Spleen (tissue), 11 donors: ENCODE data around the gene CYP3A4. TPM values are rescaled to one million over a fixed set of nuclear protein-coding genes. Genes with fewer than 3 reads are reported as not detected.

ENCODE experiments used
- DNase-seq: peaks from one replicate; pipeline ENCODE4 v3.0.0-alpha.2; 2020
- H3K27ac ChIP-seq, 8 donors: fragments of 200-600 bp; sonication (generic) in 7 of 8; 1 replicate in 4 of 8; 2 replicates in 4 of 8; pipeline versions ENCODE4 v1.5.0 to v1.8.0; 2016 to 2021; ENCODE audit warnings: inconsistent platforms in 4 of 8, mild to moderate bottlenecking in 4 of 8, moderate library complexity in 1 of 8
- H3K27me3 ChIP-seq, 7 donors: fragments of 200-600 bp; sonication (generic) in 6 of 7; replicated peaks in 1 of 7; 1 replicate in 4 of 7; 2 replicates in 3 of 7; pipeline versions ENCODE4 v1.5.0 to v1.8.0; 2016 to 2021; ENCODE audit warnings: inconsistent platforms in 3 of 7, mild to moderate bottlenecking in 1 of 7
- H3K36me3 ChIP-seq, 6 donors: fragments of 200-600 bp; sonication (generic) in 5 of 6; 1 replicate in 4 of 6; 2 replicates in 2 of 6; pipeline versions ENCODE4 v1.5.0 to v1.8.0; 2016 to 2021; ENCODE audit warnings: inconsistent platforms in 2 of 6
- H3K4me1 ChIP-seq, 6 donors: fragments of 200-600 bp; sonication (generic) in 5 of 6; 1 replicate in 3 of 6; 2 replicates in 3 of 6; pipeline versions ENCODE4 v1.5.0 to v1.8.0; 2016 to 2021; ENCODE audit warnings: inconsistent platforms in 3 of 6
- H3K4me3 ChIP-seq, 8 donors: fragments of 200-600 bp; sonication (generic) in 7 of 8; 1 replicate in 4 of 8; 2 replicates in 4 of 8; pipeline versions ENCODE4 v1.5.0 to v1.8.0; 2016 to 2021; ENCODE audit warnings: inconsistent platforms in 4 of 8, mild to moderate bottlenecking in 4 of 8, moderate library complexity in 2 of 8
- H3K9me3 ChIP-seq, 8 donors: fragments of 200-600 bp; sonication (generic) in 7 of 8; 1 replicate in 4 of 8; 2 replicates in 4 of 8; pipeline versions ENCODE4 v1.5.0 to v1.8.0; 2016 to 2021; ENCODE audit warnings: inconsistent platforms in 4 of 8
- POLR2A ChIP-seq, 3 donors: fragments of 450-650 bp; IDR thresholded peaks; one replicate each; pipeline ENCODE4 v1.5.1; 2017; ENCODE audit warnings: antibody characterized with exemption in 3 of 3, mild to moderate bottlenecking in 1 of 3
- POLR2AphosphoS5 ChIP-seq, 3 donors: sonication (generic); formaldehyde crosslinking; IDR thresholded peaks; one replicate each; pipeline ENCODE4 v1.5.1; 2017; ENCODE audit warnings: antibody characterized with exemption in 3 of 3
- WGBS, 5 donors: extraction: QIAGEN DNeasy Blood & Tissue Kit in 3 of 5; methylation state at CpG; one replicate each; pipeline versions ENCODE4 v1.1.5 to v1.1.7; 2013 to 2018; 5-methylcytosine and 5-hydroxymethylcytosine counted together
- intact Hi-C: fragments of 100-400 bp; cut with DNase I; formaldehyde crosslinking; loops from one replicate; pipeline ENCODE4 v1.15.0; 2023; ENCODE audit warnings: low total_unique reads
- polyA plus RNA-seq, 3 donors: library from polyadenylated mRNA; stranded (reverse); fragments of 200-250 nt; gene quantifications; one replicate each; pipeline ENCODE4 v1.2.1, GENCODE V29; 2013
- total RNA-seq, 7 donors: library from RNA; depleted of rRNA in 3 of 7; stranded (reverse); fragments of >200 nt in 3 of 7; fragmentation: NEBNext Ultra II Directional in 4 of 7; extraction: Animal tissue kit (Norgen Biotek cat#: 25700) in 4 of 7; gene quantifications; one replicate each; pipeline versions ENCODE4 v1.1.0 to v1.2.1, GENCODE V29; 2016 to 2021
- TF ChIP-seq, protein P1 (sequence below), 11 experiments: fragments of 200-600 bp in 7 of 11; fragments of 450-650 bp in 4 of 11; sonication (generic) in 4 of 11; IDR thresholded peaks in 8 of 11; conservative IDR thresholded peaks in 3 of 11; 1 replicate in 7 of 11; 2 replicates in 4 of 11; pipeline versions ENCODE4 v1.4.0 to v1.8.0; 2016 to 2021; ENCODE audit warnings: antibody characterized with exemption in 11 of 11, inconsistent platforms in 4 of 11, mild to moderate bottlenecking in 1 of 11
- donor health status: healthy with polysubstance abuse.
- donor health status: DM: no; HTN: no; CAD: no; lungs with moderate emphysema.
- donor health status: DM: no; HTN: no; CAD: no.
- donor health status: Bipolar disorder and iron deficiency.
- donor health status: healthy.
- donor health status: DM: no; HTN: no; CAD: no.
- donor health status: DM: yes; HTN: yes; CAD: no.

CYP3A4 gene
- total and polyA plus RNA-seq, 10 donors: not detected

DNA sequence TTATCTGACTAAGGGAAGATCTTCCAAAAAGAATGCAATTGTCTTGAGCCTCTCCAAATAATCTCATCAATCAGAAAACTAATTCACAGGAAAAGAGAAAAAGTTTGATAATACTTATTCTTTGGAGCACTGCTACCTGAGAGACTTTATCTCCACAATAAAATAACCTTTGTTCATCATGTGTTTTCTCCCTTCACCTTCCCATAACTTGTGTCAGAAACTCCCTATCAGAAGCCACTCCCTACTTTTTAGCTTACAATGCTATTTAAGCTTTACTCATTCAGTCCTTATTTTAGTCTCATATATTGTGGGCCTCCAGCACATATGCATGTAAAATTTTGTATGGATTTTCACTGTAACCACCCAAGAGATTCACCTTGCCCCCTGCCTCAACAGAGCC lies 44.8 kb upstream of the CYP3A4 start:
- Histone ChIP-seq H3K9me3 (no peaks in the 10 kb centered on the region), H3K4me3 (no peak overlapping the region), H3K36me3 (no peaks in the 10 kb centered on the region), H3K4me1 (no peaks in the 10 kb centered on the region), H3K27ac (no peak overlapping the region), H3K27me3 (peaks cover 0 to 10% (median 0%) of the 10 kb centered on the region in 7 donors)
- DNase-seq: no peak
- intact Hi-C loops: no loop called here
- TF ChIP-seq POLR2A (IDR thresholded peaks at IDR 0.05): no peak
- no peak for TF ChIP-seq POLR2AphosphoS5 (IDR thresholded peaks at IDR 0.05)
- TF ChIP-seq, protein P1, sequence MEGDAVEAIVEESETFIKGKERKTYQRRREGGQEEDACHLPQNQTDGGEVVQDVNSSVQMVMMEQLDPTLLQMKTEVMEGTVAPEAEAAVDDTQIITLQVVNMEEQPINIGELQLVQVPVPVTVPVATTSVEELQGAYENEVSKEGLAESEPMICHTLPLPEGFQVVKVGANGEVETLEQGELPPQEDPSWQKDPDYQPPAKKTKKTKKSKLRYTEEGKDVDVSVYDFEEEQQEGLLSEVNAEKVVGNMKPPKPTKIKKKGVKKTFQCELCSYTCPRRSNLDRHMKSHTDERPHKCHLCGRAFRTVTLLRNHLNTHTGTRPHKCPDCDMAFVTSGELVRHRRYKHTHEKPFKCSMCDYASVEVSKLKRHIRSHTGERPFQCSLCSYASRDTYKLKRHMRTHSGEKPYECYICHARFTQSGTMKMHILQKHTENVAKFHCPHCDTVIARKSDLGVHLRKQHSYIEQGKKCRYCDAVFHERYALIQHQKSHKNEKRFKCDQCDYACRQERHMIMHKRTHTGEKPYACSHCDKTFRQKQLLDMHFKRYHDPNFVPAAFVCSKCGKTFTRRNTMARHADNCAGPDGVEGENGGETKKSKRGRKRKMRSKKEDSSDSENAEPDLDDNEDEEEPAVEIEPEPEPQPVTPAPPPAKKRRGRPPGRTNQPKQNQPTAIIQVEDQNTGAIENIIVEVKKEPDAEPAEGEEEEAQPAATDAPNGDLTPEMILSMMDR (IDR thresholded peaks at IDR 0.05 in 8 of 11, conservative IDR thresholded peaks at IDR 0.05 in 3 of 11): no peak

DNA sequence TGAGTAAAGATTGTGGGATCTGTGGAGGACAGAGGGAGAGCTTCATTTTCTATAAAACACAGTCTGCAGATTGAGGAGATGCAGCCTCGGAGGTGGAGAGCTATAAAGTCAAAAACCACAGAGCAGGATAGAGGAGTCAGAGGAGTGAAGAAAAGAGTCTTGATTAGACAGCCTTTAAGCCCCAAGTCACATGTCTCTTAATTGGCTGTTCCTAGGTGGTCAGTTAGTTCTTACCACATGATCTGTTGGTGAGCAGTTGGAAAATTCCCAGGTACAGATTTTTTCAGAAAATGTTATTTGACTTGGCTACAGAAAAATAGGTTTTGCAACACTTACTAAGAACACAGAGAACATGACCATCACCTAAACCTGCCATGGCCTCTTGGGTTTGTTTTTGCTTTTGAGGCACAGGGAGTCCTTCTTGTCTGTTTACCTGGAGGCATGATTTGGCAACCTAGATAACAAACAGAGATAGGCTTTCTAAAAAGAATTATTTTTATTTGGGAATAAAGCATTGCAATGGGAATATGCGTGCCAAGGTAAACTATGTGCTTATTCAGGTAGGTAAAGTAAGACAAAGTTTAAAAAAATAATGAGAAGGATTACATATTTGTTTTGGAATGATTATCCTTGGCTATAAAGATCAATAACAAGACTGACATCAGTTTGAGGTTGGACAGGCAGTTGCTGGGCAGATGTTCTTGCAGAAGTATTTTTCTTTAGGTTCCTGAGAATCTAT lies 43.2 kb upstream of the CYP3A4 start:
- H3K4me3 ChIP-seq: no peak overlapping the region
- 78 to 96% (median 87%) methylated on average over 2 of the region's 2 CpGs for WGBS, 5 donors
- no peak for DNase-seq

DNA sequence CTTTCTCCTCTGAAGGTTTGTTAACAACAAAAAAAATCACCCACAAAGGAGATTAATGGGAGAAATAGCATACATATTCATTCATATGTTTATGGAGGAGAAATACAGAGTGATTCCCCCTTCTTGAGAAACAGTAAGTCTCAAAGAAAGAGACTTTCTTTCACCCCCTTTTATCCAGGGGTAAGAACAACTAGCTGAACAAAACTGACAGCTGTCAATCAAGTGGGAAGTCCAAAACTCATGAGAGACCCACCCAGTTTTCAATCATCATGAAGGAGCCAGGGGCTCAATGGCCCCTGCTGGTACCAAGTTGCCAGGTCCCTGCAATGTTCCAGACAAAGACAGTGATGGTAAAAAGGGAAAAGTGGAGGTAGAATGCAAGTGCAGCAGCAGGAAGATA lies 41.9 kb upstream of the CYP3A4 start:
- Histone ChIP-seq H3K4me3 (no peak overlapping the region), H3K9me3 (no peaks in the 10 kb centered on the region), H3K4me1 (no peaks in the 10 kb centered on the region), H3K36me3 (no peaks in the 10 kb centered on the region), H3K27me3 (peaks cover 0 to 19% (median 0%) of the 10 kb centered on the region in 7 donors), H3K27ac (no peak overlapping the region)
- intact Hi-C loops: no loop called here
- TF ChIP-seq POLR2AphosphoS5 (IDR thresholded peaks at IDR 0.05) (no peak), POLR2A (IDR thresholded peaks at IDR 0.05) (no peak)
- no peak for DNase-seq

More for the DNA sequence above, 43.2 kb upstream of the CYP3A4 start:
- peaks cover 0 to 19% (median 0%) of the 10 kb centered on the region in 7 donors for H3K27me3 ChIP-seq
- TF ChIP-seq, protein P1 (IDR thresholded peaks at IDR 0.05 in 8 of 11, conservative IDR thresholded peaks at IDR 0.05 in 3 of 11): no peak
- TF ChIP-seq POLR2A (IDR thresholded peaks at IDR 0.05): no peak
- no peak for TF ChIP-seq POLR2AphosphoS5 (IDR thresholded peaks at IDR 0.05)
- H3K36me3 ChIP-seq: no peaks in the 10 kb centered on the region
- no peak overlapping the region for H3K27ac ChIP-seq
- no peaks in the 10 kb centered on the region for H3K4me1 ChIP-seq
- no peaks in the 10 kb centered on the region for H3K9me3 ChIP-seq
- intact Hi-C loops: no loop called here

GRCh38 chr7:99825452-99825851 lies 41.5 kb upstream of the CYP3A4 start:
- Histone ChIP-seq H3K27me3 (peaks cover 0 to 19% (median 0%) of the 10 kb centered on the region in 7 donors), H3K4me3 (no peak overlapping the region), H3K4me1 (no peaks in the 10 kb centered on the region), H3K9me3 (no peaks in the 10 kb centered on the region), H3K27ac (no peak overlapping the region), H3K36me3 (no peaks in the 10 kb centered on the region)
- 95 to 100% (median 100%) methylated on average over 1 of the region's 1 CpG for WGBS, 5 donors
- DNase-seq: no peak
- no peak for TF ChIP-seq POLR2A (IDR thresholded peaks at IDR 0.05)
- no peak for TF ChIP-seq POLR2AphosphoS5 (IDR thresholded peaks at IDR 0.05)
- TF ChIP-seq, protein P1 (IDR thresholded peaks at IDR 0.05 in 8 of 11, conservative IDR thresholded peaks at IDR 0.05 in 3 of 11): no peak
- intact Hi-C loops: no loop called here
